ENCODE data around the gene DHRS3.
"Not testable (repeated sequence)": the region's sequence is repeated elsewhere in the genome, so short reads cannot be mapped to it uniquely, and the experiment has no call there.

The DHRS3 gene

GRCh38 chr1:12541274-12542137 is 76.5 kb downstream of the DHRS3 start:
- no peak for TF ChIP-seq CTCF (IDR thresholded peaks at IDR 0.05; ENCODE audit: insufficient read depth, low read length, poor library complexity, severe bottlenecking)
- no peak for DNase-seq (ENCODE audit: extremely low read depth, insufficient read length)
- Histone ChIP-seq H3K4me3 (replicated peaks; ENCODE audit: low read depth, low read length) (no peak overlapping the region), H3K36me3 (ENCODE audit: control insufficient read depth, insufficient read depth, low read length) (no peaks in the 10 kb centered on the region), H3K27me3 (replicated peaks; ENCODE audit: control insufficient read depth, insufficient read depth, low read length) (no peaks in the 10 kb centered on the region; the same call in 1 of the 2 replicates)

GRCh38 chr1:12540580-12541273 is 77.3 kb downstream of the DHRS3 start:
- TF ChIP-seq CTCF (IDR thresholded peaks at IDR 0.05; ENCODE audit: insufficient read depth, low read length, poor library complexity, severe bottlenecking), result no peak
- H3K36me3 ChIP-seq (ENCODE audit: control insufficient read depth, insufficient read depth, low read length), result no peaks in the 10 kb centered on the region
- H3K27me3 ChIP-seq (replicated peaks; ENCODE audit: control insufficient read depth, insufficient read depth, low read length), result no peaks in the 10 kb centered on the region; the same call in 1 of the 2 replicates
- no peak overlapping the region for H3K4me3 ChIP-seq (replicated peaks; ENCODE audit: low read depth, low read length)
- no peak for DNase-seq (ENCODE audit: extremely low read depth, insufficient read length)

GRCh38 chr1:12539705-12540579 is 78.1 kb downstream of the DHRS3 start:
- H3K36me3 ChIP-seq (ENCODE audit: control insufficient read depth, insufficient read depth, low read length), result no peaks in the 10 kb centered on the region
- H3K4me3 ChIP-seq (replicated peaks; ENCODE audit: low read depth, low read length), result no peak overlapping the region
- TF ChIP-seq CTCF (IDR thresholded peaks at IDR 0.05; ENCODE audit: insufficient read depth, low read length, poor library complexity, severe bottlenecking), result no peak
- no peak for DNase-seq (ENCODE audit: extremely low read depth, insufficient read length)
- no peaks in the 10 kb centered on the region; the same call in 1 of the 2 replicates for H3K27me3 ChIP-seq (replicated peaks; ENCODE audit: control insufficient read depth, insufficient read depth, low read length)

- H3K36me3 ChIP-seq (ENCODE audit: control insufficient read depth, insufficient read depth, low read length), result no peaks in the 10 kb centered on the region
- H3K4me3 ChIP-seq (replicated peaks; ENCODE audit: low read depth, low read length), result no peak overlapping the region
- TF ChIP-seq CTCF (IDR thresholded peaks at IDR 0.05; ENCODE audit: insufficient read depth, low read length, poor library complexity, severe bottlenecking), result no peak
- H3K27me3 ChIP-seq (replicated peaks; ENCODE audit: control insufficient read depth, insufficient read depth, low read length), result no peaks in the 10 kb centered on the region; the same call in 1 of the 2 replicates
- no peak for DNase-seq (ENCODE audit: extremely low read depth, insufficient read length)
These were observed 78.7 kb downstream of the DHRS3 start for GRCh38 chr1:12539320-12539704.

- not testable (repeated sequence) for DNase-seq (ENCODE audit: extremely low read depth, insufficient read length); H3K4me3 ChIP-seq (replicated peaks; ENCODE audit: low read depth, low read length); H3K36me3 ChIP-seq (ENCODE audit: control insufficient read depth, insufficient read depth, low read length)
These were observed 79.5 kb downstream of the DHRS3 start for GRCh38 chr1:12538536-12538935.

More at GRCh38 chr1:12538536-12538935, 79.5 kb downstream of the DHRS3 start:
- H3K27me3 ChIP-seq (replicated peaks; ENCODE audit: control insufficient read depth, insufficient read depth, low read length), result not testable (repeated sequence)
